ENCODE data around the gene LRRC61.
"Not testable (repeated sequence)": the region's sequence is repeated elsewhere in the genome, so short reads cannot be mapped to it uniquely, and the experiment has no call there.

Gene LRRC61

DNA sequence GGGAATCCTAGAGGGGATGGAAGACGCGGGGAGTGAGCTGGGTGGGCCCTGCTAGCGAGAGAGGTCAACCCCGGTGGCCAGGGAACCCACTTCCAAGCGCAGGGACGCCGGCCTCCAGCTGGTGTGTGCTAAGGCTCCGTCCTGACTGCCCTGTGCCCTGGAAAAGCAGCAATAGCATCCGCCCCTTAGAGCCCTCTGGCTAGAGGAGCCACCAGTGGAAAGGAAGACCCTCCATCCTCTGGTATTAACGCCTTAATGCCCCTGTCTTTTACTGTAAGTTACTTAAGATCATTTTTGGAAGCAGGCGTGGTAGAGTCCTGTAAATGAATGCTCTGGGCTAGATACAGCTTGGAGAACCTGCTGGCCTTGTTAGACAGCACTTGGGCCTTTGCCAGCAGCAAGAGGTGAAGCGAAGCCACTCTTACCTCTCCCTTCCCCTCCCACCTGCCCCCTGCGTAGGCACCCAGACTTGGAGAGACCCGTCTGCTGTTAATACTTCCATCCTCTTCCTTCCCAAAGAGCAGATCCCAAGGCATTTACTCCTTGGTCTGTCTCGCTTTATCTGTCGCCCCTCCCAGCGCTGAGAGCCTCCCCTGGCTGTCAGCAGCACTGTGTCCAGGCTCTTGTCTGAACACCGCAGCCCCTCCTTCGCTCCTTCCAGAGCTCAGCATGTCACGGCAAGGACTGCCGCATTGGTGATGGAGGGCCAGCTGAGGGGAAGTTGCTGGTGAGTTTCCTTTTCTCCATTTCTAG, 50.1 kb downstream of the LRRC61 start:
- DNase-seq: no peak

DNA sequence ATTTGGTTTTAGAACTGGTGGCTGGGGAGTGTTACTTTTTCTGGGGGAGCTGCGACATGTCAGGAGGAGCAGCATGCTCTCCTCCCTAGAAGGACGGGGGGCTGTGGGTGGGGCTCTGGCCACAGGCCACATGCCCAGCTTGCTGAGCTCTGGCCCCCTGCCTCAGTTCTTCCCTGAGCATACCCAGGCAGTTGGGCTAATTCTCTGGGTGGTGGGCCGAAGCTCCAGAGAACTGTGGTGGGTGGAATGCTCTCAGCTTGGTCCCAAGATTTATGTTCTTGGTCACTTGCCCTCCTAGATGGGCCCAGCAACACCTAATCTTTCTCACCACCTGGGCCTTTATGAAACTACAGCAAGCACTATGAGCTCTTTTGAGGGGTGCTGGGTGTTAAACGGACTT, 50.9 kb downstream of the LRRC61 start:
- DNase-seq: no peak

DNA sequence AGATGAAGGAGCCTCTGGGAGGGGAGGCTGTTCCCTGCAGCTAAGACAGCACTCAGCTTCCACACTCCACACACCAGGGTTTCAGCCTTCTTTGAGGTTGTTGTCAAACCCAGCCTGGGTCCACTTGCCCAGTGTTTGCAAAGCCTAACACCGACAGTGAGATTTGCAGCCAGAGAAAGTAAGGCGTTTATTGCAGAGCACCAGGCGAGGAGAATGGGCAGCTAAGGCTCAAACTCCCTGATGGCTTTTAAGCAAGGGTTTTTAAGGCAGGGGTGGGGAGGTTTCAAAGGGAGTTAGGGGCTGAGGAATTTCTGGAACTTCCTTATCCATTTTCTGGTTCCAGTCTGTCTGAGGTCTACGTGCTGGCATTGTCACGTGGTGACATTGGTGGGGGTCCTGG, 51.3 kb downstream of the LRRC61 start:
- DNase-seq: no peak

DNA sequence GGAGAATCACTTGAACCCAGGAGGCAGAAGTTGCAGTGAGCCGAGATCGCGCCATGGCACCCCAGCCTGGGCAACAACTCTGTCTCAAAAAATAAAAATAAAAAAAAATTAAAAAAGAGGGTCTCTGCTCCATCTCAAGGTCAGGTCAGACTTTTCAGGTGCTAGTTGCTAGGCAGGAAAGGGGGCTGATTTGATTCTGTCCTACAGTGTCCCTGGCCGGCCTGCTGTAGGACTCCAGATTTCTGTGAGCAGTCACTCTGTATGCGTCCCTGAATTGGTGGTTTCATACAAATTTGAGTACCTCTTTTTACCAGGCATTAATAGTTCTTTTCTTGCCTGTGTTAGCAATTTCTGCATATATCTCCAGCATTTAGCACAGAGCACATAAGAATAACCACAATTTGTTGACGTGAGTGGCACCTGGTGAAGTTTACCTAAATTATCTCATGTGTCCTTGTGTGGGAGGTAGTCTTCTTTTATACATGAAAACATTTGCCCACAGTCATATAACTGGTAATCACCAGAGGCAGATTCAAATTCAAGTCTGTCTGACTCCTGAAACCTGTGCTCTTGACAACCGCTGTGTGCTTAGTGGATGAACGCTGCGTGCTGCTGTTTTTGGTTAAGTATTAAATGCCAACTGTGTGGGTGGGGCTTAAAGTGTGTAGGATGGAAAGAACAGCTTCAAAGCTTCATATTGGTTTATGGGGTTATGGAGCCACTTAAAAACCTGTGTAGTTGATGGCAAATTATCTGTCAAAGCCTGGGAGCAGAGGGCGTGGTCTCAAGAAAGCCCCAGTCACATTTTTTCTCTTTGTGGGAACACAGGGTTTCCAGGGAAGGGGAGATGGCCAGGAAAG, 52.7 kb downstream of the LRRC61 start:
- DNase-seq: no peak

DNA sequence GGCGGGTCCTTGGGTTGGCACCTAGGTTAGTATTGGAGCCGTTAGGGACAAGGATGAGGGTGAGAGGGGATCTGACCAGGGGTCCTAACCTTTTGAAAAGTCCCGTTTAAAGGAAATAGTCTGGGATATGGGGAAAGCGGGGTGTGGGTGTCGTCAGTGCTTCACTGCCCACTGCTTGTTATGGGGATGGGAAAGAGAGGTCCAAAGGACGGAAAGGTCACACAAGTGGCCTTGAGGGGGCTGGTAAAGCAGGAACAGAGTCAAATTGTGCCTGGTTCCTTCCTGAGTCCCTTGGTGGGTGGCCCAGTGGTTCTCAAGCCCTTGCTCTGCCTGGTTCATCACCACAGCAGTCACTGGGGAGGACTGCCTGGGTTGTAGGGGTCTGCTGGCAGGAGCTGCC, 53.4 kb downstream of the LRRC61 start:
- DNase-seq: no peak

DNA sequence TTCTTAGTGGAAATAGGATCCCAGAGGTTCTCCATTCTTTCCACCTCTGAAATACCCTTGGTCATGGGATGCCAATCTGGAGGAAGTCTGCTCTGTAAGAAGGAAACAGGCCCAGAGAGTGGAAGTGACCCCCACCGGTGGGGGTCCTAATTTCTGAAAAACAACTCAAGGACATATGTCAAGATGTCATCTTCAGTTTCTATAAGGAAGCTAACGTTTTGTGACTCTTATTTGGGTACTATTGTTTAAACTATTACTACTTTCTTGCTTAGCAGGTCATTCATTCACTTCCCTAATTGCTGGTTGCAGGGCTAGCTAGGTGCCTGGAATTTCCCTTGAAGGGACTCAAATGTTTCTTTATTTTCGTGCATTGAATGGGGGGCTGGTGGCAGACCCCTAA, 54.0 kb downstream of the LRRC61 start:
- DNase-seq: no peak

DNA sequence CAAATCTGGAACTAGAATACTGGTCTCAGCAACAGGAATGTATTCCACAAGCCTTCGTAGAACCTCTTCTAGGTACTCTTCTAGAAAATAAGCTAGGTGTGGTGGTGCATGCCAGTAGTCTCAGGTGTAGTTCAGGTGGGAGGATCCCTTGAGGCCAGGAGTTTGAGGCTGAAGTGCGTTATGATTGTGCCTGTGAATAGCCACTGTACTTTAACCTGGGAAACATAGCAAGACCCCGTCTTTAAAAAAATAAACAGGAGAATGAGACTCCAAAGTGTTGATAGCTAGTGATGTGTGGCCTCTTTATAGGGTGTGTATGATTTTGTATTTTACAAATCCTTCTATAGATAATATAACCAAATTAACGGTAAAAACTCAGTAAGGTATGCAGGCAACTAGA, 54.5 kb downstream of the LRRC61 start:
- no peak for DNase-seq

DNA sequence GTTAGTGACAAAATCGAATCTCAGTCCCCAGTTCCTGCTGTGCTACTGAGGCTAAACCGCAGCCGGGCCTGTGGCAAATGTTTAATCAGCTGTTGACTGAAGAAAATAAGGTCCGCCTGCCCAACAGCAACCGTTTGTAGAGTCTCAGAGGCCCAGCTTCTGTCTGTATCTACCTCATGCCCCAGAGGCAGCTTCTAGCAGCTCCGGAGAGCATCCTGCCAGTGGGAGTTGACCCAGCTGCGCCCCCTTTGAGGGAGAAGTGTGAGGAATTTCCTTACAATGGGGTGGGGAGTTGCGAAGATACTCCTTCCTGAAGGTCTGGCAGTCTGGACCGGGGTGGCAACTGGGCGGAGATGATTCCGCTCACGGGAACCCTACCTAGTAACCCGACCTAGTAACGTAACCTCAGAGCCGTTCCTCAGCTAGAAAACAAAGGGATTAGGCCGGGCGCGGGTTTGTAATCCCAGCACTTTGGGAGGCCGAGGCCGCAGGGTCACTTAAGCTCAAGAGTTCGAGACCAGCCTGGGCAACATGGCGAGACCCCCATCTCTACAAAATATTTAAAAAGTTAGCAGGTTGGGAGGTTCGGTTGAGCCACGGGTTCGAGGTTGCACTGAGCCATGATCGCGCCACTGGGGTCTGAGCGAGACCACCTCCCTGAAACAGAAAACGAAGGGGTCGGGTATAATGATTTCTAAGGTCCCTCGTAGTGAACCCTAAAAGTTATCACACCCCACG, 55.1 kb downstream of the LRRC61 start:
- peak; percentile 92 for DNase-seq

DNA sequence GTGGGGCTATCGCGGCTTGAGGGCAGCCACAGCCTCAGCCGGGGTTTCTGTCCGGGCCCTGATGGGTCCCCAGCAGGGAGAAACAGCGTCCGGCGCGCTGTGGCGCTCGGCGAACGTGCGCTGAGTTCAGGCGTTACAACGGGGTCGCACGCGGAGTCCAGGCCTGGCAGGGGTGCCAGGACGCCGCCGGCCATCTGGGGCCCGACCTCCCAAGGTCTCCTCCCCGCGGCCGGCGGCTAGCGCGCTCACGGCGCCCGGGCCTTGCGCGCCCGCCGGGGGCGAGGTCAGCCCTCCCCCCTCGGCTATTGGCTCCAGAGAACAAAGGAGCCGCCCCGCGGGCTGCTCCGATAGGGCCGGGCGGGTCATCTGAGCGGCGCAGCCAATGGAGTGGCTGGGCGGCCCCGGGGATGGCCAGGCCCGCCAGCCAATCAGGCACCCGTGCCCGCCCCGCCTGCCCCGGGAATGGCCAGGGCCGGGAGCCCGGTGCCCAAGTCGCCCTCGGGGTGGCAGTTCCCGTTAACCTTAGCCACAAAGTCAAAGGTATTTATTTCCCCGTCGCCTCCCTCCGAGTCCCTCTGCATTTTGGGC, 55.8 kb downstream of the LRRC61 start, which contains the start of gene ZNF775:
ZNF775 (plus strand) TSS at position 478 of the 588 bp plus-strand sequence. CDS start 9,141 bp downstream, outside the sequence.
- DNase-seq: peak; percentile 98

DNA sequence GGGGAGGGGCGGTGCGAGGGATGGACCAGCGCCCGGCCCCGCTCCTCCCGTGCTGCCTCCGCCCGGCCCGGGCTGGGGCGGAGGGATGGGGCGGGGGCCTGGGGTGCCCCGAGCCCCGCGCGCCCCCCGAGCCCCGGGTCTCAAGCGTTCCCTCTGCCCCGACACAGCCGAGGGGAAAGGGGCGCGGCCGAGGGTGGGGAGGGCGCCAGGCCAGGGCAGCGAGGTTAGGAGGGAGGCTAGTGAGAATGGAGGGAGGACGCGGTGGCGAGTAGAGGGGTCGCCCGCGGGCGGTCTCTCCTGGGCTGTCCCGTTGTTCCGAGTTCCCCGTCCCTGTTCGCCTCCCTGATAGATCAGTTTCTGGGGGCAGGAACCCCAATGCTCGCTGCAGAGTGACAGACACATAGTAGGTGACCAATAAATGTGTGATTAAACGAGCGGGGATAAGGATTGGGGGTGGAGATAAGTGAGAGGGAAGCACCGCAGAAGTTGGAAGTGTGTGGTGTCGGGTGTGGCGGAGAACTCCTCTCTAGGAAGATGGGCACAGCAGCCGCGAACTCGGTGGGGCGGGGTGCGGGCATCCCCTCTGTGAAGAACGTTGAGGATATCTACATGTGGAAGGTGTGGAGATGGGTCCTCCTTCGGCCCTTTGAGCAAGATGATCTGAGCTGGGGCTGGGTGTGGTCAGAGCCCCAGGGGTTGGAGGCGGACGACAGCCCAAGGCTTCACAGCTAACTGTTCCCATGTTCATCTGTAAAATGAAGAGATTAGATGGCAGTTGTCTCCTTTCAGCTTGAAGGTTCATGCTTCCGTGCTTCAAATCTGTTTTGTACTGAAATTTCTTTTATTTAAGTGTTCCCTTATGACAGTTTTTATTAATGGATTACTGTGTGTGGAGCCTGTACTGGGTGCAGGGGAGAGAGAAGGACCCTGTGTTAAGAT, 56.6 kb downstream of the LRRC61 start:
- peak; percentile 78 for DNase-seq

DNA sequence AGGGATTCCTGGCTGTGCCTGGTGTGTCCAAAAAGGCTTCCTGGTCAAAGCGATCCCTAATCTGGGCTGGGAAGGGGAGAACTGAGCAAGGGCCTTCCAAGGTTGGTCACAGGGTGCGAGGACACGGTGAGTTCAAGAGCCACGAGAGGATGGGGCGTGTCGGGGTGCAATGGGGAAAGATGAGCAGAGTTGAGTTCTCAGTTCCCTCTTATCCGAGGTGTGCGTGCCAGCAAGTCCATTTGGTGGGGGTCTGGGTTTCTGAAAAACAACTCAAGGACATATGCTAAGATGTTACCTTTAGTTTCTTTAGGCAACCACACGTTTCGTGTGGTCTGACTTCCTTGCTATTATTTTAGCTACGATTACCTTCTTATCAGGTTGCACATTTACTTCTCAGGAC, 57.3 kb downstream of the LRRC61 start:
- DNase-seq: no peak

DNA sequence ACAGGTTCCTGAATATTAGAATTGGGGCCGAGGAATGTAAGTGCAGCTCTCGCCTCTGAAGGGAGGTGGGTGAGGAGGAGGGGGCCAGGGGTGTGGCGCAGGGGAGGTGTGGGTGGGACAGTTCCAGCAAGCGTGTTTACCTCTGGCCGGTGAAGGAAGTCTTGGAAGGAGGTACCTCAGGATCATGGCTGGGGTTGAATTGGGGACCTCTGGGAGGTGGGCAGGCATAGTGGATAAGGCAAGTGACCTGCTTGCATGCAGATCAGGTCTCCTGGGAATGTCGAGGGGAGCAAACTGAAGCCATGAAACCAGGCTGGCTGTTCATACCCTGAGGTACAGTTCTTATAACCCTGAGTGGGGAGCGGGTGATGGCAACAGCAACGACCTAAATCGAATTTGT, 57.9 kb downstream of the LRRC61 start:
- no peak for DNase-seq

DNA sequence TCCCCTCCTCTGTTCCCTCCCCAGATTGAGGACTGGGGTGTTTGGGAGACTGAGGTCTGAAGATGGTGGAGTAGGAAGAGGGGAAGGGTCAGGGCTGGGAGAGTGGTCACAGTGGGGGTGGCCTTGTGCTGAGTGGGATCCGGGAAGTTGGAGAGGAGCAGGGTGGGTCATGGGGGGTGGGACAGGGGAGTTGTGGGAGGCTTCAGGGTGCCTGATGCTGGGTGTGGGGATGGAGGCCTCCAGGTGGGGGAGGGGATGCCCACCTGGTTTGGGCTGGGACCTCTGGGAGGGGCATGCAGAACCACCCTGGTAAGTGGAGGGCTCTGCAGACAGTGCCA, 58.6 kb downstream of the LRRC61 start:
- no peak for DNase-seq

DNA sequence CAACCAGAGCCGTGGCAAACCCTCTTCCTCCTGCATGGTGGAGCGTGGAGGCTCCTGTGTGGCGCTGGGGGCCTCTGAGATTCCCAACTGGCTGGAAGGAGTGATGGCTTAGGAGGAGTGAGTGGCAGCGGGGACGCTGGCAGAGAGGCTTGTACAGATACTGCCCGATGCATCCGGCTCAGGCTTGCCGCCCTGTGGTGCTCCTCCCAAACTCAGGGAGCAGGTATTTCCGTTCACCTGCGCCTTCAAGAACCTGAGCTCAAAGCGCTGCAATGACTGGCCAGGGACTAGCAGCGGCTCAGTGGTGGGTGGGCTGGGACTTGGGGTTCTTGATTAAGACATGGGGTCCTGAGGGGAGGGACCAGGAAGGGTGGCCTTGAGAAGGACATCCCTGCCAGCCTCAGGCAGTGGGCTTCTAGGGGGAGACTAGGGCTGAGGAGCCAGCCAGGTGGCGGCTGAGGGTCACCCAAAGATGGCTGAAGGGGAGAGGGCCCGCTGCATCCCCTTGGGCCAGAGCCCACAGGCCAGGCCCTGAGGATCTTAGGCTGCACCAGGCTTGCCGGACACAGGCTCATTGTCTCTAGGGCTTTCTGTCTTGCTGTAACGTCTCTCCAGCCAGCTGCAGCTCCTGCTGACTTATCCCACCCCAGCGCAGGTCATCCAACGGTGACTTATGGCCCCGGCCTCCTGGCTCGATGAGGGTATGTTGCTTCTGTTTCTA, 59.1 kb downstream of the LRRC61 start:
- DNase-seq: no peak

DNA sequence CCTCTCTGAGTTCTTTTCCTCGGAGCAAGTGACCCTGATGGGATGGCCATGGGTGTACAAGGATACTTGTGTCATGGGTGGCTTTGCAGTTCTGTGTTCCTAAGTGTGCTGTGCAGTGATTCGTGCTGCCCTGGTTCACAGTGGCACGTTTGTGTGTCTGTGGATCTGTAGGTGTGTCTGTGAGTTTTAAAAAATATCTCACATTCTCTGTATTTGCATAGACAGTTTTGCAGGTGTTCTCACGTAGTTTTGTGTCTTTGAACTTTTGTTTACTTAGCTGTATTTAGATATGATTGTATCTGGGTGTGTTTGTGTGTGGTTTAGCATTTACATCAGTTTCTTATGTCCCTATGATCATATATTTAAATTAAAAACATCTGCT, 59.7 kb downstream of the LRRC61 start:
- DNase-seq: no peak

DNA sequence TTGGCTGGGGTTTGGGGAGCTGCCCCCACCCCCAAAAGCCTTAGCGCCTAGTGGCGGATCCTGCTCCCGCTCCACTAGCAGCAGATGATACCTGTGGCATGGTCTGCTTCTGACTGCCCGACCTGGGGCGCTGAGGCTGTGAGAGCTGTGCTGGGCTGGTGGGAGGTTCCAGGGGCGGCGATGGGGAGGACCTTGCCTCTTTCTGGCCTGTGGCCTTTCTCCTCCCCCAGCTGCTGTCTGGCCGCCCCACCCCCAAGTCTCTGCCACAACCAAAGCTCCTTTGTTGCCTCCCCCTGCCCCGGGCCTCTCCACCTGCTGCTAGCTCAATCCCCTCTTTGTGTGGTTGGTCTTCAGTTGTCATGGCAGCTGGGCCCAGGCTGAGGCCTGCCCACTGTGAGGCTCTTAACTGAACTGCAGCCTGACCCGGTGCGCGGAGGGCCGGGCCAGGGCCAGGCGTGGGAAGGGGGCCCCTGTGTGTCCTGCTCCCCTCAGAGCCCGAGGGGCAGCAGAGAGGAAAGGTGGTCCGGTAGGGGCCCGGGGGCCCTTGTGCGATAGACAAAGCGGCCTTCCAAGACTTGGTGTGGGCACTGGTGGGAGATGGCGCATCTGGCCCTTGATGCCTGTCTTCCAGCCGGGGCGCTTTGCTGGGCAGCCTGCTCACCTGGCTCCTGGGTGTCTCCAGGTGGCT, 60.7 kb downstream of the LRRC61 start:
- peak; percentile 98 for DNase-seq

DNA sequence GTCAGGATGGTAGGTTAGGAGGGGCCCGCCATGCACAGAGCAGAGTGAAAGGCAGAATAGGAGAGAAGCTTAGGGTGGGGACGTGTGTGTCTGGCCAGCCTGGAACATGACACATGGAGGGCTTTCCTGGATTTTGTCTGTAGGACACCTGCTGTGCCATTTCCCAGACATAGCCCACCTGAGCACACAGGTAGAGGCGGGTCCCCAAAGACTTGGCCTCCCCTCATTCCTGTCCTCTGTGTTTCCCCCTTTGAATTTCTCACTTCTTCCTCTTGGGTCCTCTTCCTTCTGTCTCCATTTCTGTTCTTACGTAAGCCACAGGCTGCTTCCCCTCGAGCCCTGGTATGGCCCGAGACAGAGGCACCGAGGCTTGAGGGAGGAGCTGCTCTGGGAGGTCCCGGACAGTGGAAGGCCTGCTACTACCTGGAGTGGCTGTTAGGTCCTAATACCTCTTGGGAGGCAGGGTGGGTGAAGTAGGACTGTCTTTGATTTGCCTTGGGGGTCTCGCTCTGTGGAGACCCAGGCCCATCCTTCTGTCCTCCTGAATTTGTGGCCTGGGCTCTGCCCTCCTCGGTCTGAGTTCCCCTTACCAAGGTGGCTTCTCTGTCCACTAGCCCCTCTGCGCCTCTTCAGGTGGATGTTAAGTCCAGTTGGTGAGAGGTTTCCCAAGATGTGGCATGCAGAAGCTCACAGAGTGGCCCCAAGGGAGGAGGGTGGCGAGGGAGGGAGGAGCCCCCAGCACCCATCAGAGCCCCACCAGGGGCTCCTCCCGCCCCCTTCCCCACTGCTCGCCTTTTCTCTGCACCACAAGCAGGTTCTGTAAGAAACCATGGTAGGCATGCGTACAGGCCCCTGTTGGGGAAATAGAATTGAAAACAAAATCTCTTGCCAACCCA, 61.5 kb downstream of the LRRC61 start:
- DNase-seq: peak; percentile 53

DNA sequence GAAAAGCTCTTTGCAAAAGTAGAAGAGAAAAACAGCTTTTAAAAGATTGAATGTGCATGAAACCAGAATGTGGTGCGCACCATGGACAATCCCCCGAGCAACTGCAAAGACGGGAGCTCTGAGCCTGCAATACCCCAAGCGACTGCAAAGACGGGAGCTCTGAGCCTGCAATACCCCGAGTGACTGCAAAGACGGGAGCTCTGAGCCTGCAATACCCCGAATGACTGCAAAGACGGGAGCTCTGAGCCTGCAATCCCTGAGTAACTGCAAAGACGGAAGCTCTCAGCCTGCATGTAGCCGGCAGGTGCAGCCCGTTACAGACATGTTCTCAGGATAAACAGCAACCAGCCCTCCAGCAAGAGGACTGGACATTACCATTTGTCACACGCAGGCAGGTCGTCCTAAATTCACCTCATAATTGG, 62.2 kb downstream of the LRRC61 start:
- DNase-seq: peak; percentile 60

DNA sequence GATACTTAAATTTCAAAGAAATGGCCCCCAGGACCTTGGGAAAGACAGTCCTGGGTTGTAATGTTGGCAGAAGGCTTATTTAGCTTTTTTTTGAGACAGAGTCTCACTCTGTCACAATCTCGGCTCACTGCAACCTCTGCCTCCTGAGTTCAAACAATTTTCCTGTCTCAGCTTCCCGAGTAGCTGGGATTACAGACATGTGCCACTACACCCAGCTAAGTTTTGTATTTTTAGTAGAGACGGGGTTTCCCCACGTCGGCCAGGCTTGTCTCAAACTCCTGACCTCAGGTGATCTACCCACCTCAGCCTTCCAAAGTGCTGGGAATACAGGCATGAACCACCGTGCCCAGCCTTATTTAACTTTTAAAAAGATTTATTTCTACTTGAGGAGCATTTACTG, 62.7 kb downstream of the LRRC61 start:
- not testable (repeated sequence) for DNase-seq

Measured in eye (tissue), 1 donor.